ENCODE data around the gene TPCN1.

GRCh38 chr12:113220593-113221180 lies 577 bp upstream of the TPCN1 start:
- TF ChIP-seq CTCF (tag by site-specific recombination; IDR thresholded peaks at IDR 0.05) (no peak), ZNF776 (tag by site-specific recombination; IDR thresholded peaks at IDR 0.05; ENCODE audit: borderline replicate concordance) (no peak), ZBTB7A (tag by site-specific recombination; IDR thresholded peaks at IDR 0.05; ENCODE audit: low read depth) (no peak), ZNF274 (IDR thresholded peaks at IDR 0.05; ENCODE audit: low read length) (no peak), ZNF274 (tag by site-specific recombination; IDR thresholded peaks at IDR 0.05; ENCODE audit: borderline replicate concordance) (no peak), ZNF600 (tag by site-specific recombination; IDR thresholded peaks at IDR 0.05) (peak; percentile 99), ZBTB8A (tag by site-specific recombination; IDR thresholded peaks at IDR 0.05) (no peak), ZNF792 (tag by site-specific recombination; IDR thresholded peaks at IDR 0.05) (no peak)
- TF ChIP-seq, protein P1, sequence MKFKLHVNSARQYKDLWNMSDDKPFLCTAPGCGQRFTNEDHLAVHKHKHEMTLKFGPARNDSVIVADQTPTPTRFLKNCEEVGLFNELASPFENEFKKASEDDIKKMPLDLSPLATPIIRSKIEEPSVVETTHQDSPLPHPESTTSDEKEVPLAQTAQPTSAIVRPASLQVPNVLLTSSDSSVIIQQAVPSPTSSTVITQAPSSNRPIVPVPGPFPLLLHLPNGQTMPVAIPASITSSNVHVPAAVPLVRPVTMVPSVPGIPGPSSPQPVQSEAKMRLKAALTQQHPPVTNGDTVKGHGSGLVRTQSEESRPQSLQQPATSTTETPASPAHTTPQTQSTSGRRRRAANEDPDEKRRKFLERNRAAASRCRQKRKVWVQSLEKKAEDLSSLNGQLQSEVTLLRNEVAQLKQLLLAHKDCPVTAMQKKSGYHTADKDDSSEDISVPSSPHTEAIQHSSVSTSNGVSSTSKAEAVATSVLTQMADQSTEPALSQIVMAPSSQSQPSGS (tag by site-specific recombination; IDR thresholded peaks at IDR 0.05; ENCODE audit: low read depth), result no peak
- TF ChIP-seq, protein P2, sequence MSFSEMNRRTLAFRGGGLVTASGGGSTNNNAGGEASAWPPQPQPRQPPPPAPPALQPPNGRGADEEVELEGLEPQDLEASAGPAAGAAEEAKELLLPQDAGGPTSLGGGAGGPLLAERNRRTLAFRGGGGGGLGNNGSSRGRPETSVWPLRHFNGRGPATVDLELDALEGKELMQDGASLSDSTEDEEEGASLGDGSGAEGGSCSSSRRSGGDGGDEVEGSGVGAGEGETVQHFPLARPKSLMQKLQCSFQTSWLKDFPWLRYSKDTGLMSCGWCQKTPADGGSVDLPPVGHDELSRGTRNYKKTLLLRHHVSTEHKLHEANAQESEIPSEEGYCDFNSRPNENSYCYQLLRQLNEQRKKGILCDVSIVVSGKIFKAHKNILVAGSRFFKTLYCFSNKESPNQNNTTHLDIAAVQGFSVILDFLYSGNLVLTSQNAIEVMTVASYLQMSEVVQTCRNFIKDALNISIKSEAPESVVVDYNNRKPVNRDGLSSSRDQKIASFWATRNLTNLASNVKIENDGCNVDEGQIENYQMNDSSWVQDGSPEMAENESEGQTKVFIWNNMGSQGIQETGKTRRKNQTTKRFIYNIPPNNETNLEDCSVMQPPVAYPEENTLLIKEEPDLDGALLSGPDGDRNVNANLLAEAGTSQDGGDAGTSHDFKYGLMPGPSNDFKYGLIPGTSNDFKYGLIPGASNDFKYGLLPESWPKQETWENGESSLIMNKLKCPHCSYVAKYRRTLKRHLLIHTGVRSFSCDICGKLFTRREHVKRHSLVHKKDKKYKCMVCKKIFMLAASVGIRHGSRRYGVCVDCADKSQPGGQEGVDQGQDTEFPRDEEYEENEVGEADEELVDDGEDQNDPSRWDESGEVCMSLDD (tag by site-specific recombination; IDR thresholded peaks at IDR 0.05), result no peak

All from HEK293 (cell line).